ENCODE results near the gene HEXIM2. TPM values are rescaled to one million over a fixed set of nuclear protein-coding genes. Genes with fewer than 3 reads are reported as not detected.

Gene HEXIM2
- total RNA-seq, 1 experiment from 2014 or later = 12.5 TPM

DNA sequence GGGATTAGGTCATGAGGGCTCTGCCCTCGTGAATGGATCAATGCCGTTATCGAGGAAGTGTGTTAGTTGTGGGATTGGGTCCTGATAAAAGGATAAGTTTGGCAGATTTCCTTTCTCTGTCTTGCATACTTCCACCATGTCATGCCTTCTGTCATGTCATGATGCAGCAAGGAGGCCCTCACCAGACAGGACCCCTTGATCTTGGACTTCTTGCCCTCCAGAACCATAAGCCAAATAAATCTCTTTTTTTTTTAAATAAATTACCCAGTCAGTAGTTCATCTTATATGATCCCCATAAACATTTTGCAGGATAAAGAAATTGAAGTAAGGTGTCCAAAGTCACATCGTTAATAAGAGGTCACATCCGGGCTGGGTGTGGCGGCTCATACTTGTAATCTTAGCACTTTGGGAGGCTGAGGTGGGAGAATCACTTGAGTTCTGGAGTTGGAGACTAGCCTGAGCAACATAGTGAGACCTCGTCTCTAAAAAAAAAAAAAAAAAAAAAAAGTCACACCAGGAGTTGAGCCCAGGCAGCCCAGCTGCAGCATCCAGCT lies 25.2 kb downstream of the HEXIM2 start:
- H2BK20ac ChIP-seq (ENCODE audit: low read depth, low read length, poor library complexity, severe bottlenecking) = no peak overlapping the region
- Mint-ChIP-seq H3K27me3 (ENCODE audit: low read depth) (peaks cover 2% of the 10 kb centered on the region; the same call in 1 of the 2 replicates), H3K4me3 (no peak overlapping the region), H3K36me3 (ENCODE audit: insufficient read depth in 1 of 3, low read depth in 3 of 3) (no peaks in the 10 kb centered on the region; a peak in 1 of 7 replicates), H3K4me1 (peaks cover 5 to 12% of the 10 kb centered on the region in 2 experiments), H3K9me3 (no peaks in the 10 kb centered on the region), H3K27ac (peak overlapping the region in 2 of 3 experiments; percentile 3 to 35; a peak in 2 of 7 replicates)
- TF ChIP-seq, protein P1, sequence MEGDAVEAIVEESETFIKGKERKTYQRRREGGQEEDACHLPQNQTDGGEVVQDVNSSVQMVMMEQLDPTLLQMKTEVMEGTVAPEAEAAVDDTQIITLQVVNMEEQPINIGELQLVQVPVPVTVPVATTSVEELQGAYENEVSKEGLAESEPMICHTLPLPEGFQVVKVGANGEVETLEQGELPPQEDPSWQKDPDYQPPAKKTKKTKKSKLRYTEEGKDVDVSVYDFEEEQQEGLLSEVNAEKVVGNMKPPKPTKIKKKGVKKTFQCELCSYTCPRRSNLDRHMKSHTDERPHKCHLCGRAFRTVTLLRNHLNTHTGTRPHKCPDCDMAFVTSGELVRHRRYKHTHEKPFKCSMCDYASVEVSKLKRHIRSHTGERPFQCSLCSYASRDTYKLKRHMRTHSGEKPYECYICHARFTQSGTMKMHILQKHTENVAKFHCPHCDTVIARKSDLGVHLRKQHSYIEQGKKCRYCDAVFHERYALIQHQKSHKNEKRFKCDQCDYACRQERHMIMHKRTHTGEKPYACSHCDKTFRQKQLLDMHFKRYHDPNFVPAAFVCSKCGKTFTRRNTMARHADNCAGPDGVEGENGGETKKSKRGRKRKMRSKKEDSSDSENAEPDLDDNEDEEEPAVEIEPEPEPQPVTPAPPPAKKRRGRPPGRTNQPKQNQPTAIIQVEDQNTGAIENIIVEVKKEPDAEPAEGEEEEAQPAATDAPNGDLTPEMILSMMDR (conservative IDR thresholded peaks at IDR 0.05) = no peak
- no peaks in the 10 kb centered on the region for H3K4me1 ChIP-seq (ENCODE audit: insufficient read depth, low read length)
- no peaks in the 10 kb centered on the region for H3K23me2 ChIP-seq (ENCODE audit: insufficient read length, low read depth, low read length, poor library complexity, severe bottlenecking)
- H3K9ac ChIP-seq (ENCODE audit: extremely low read depth, insufficient read length, low read length) = no peak overlapping the region
- WGBS (ENCODE audit: extremely low coverage, insufficient read length, low lambda C conversion rate) = no CpG with 5 or more reads among the region's 7 CpGs
- H2AFZ ChIP-seq (ENCODE audit: low read length) = no peak overlapping the region
- no peak overlapping the region for H2BK5ac ChIP-seq (ENCODE audit: insufficient read length, low read length)
- no peak overlapping the region for H2BK120ac ChIP-seq (ENCODE audit: low read depth, low read length, poor library complexity, severe bottlenecking)
- H3K27me3 ChIP-seq (ENCODE audit: insufficient read depth, low read length) = no peaks in the 10 kb centered on the region
- no peak overlapping the region for H4K91ac ChIP-seq (ENCODE audit: insufficient read length, low read depth, low read length)
- no peaks in the 10 kb centered on the region for H3K9me3 ChIP-seq (ENCODE audit: control insufficient read depth, low read depth, low read length)
- no peak overlapping the region for H2BK12ac ChIP-seq (ENCODE audit: insufficient read length, low read depth, low read length)
- no peak overlapping the region for H3K18ac ChIP-seq (ENCODE audit: insufficient read length, low read depth, low read length)
- no peak overlapping the region for H3T11ph ChIP-seq (ENCODE audit: low read length)
- no peak overlapping the region for H2BK15ac ChIP-seq (ENCODE audit: low read depth, low read length)
- no peaks in the 10 kb centered on the region for H3K79me2 ChIP-seq (ENCODE audit: insufficient read depth, low read length)
- H3K4ac ChIP-seq (ENCODE audit: low read depth, low read length) = no peak overlapping the region
- H4K5ac ChIP-seq (ENCODE audit: insufficient read length, low read depth, low read length) = no peak overlapping the region
- H4K20me1 ChIP-seq (ENCODE audit: control insufficient read depth, insufficient read depth, insufficient read length) = no peaks in the 10 kb centered on the region
- no peak overlapping the region for H3K23ac ChIP-seq (ENCODE audit: insufficient read length, low read depth, low read length)
- H3K56ac ChIP-seq (ENCODE audit: insufficient read length, low read depth, low read length) = no peak overlapping the region
- DNase-seq = no peak
- no peak overlapping the region for H2AK5ac ChIP-seq (ENCODE audit: insufficient read length, low read length)
- no peak overlapping the region for H4K8ac ChIP-seq (replicated peaks; ENCODE audit: insufficient read length, low read depth, low read length)
- no peak overlapping the region for H3K27ac ChIP-seq (ENCODE audit: insufficient read length, low read depth, low read length)
- H3K4me2 ChIP-seq (ENCODE audit: insufficient read depth, insufficient read length, low read length) = no peak overlapping the region
- H3K79me1 ChIP-seq (ENCODE audit: insufficient read depth, low read depth, low read length, poor library complexity, severe bottlenecking) = no peaks in the 10 kb centered on the region
- H3K14ac ChIP-seq (ENCODE audit: insufficient read depth, low read length) = no peak overlapping the region
